ENCODE results near the gene ZHX3.

GRCh38 chr20:41364236-41364855, 46.8 kb upstream of the ZHX3 start:
- TF ChIP-seq CTCF (IDR thresholded peaks at IDR 0.05) (no peak), POLR2A (IDR thresholded peaks at IDR 0.05) (no peak)
